Activated CD4-positive, alpha-beta T cell treated with anti-CD3 and anti-CD28 coated beads, Interleukin-2, amount 50 U/mL, for 48 hours (primary cell): ENCODE results near the gene ADGRD2.

Source experiments
- DNase-seq, 2 experiments: peaks; one replicate each; pipeline ENCODE4 v3.0.0-alpha.2; 2020

Gene ADGRD2

DNA sequence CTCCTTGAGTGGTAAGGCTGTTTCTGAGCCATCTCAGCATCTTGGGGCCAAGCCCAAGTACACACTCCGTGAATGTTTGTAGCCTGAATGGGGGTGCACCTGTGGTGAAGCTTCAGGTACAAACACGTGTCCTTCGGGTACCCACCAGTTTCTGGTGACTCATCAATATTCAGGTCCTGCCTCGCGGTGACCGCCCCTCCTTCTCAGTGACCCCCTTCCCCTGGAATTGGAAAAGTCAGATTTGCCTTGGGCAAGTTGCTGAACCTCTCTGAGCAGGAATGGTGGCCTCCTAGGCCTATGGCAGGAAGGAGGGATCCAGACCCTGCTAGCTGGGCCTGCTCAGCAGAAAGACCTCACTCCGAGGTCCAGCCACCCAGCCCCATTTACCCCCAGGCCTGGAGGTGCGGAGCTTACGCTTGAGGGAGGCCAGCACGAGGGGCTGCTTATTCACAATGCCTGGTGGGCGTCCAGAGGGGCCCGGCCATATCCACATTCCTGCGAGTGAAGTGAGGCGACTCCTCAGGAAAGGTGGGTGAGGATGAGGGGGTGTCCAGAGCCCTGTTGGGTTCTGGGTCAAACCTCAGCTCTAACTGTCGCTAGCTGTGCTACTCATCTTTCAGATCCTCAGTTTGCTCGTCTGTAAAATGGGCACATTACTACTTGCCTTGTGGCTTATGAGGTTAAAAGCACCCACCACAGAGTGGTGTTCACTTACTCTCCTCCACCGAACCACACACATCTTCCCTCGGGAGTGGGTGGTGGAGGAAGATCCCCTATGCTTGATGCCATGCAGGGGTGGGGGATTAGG, 7.0 kb downstream of the ADGRD2 start:
- DNase-seq: no peak

DNA sequence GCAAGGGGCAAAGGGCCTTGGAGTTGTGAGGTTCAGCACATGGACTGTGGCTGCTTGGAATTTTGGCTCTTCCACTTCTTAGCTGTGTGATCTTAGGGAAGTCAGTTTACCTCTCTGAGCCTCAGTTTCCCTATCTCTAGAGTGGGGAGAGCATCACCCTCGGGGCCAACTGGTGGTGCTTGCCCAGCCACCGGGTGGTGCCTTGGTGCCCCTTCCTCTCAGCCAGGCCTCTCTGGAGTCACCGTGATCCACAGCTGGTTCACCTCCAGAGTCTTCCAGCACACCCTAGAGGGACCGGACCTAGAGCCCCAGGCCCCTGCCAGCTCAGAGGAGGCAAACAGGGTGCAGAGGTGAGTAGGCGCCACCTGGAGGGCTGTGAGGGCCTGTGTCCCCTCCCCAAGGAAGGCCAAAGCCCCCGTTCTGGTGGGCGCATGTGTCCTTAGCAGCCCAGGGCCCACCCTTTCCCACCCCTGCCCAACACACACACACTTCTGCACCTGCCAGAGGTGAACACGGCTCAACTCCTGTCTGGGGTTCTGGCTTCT, 7.7 kb downstream of the ADGRD2 start:
- DNase-seq: no peak

DNA sequence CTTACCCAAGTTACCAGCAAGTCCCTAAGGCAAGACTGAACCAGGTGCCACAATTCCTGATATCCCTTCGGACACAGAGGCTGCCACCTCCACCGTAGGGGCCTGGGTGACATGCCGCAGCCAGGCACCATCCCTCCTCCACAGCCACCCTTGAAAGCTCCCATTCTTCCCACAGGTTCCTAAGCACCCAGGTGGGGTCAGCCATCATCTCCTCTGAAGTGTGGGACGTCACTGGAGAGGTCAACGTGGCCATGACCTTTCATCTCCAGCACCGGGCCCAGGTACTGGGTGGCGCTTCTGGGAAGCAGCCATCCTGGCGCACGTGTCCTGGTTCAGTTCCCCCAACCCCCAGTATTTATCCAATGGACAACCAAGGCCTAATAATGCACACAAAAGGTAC, 8.2 kb downstream of the ADGRD2 start:
- DNase-seq: no peak

DNA sequence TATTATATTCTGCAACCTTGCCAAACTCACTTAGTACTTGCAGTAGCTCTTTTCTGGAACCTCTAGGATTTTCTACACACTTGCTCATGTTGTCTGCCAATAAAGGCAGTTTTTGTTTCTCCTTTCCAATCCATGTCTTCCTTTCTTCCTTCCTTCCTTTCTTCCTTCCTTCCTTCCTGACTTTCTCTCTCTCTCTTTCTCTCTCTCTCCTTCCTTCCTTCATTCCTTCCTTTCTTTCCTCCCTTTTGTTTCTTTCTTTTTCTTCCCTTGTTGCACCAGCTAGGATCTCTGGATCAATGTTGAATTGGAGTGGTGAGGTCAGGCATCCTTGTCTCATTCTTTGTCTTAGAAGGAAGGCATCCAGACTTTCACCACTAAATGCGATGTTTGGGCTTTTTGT, 12.5 kb downstream of the ADGRD2 start:
- DNase-seq: no peak

DNA sequence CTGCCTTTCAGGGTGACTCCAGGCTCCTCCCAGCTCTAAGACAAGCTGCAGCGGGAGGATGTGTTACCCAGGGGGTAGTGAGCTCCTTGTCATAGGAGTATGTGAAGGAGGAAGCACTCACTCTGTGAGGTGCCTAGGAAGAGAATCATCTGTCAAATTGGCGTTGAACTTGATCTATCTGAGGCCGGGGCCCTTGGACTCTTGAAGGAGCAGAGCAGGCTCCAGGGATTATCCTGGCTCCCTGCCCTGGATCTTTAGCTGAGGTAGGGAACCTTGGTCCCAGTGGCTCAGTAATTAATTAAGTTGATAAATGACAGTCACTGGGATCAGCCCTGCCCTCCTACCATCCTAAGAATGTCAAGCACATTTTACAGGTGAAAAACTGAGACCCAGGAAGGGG, 15.5 kb downstream of the ADGRD2 start:
- no peak for DNase-seq

DNA sequence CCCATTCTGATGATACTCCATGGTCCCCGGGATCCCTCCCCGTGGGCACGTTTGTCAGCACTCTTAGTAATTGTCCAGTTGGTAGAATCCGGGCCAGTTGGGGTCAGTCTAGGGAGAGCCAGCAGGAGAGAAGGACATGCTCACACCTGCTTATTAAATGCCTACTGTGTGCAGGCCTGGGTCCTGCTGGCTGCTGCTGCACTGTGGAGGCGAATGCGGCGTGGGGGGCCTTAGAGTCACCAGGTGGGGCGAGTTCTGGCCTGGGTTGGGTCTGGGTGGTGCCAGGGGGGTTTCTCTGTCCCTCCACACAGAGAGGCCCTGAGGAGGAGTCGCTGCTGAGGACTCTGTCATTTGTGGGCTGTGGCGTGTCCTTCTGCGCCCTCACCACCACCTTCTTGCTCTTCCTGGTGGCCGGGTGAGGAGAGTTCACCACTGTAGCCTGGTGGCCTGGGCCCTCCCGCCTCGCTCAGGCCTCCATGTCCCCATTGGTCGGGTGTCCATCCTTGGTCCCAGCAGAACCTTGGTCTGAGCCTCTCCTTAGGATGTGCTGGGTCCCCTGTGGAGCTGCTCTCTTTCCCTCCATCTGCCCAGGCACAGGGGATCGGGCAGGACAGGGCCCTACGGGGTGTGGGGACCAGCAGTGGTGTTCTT, 17.3 kb downstream of the ADGRD2 start:
- DNase-seq: no peak

DNA sequence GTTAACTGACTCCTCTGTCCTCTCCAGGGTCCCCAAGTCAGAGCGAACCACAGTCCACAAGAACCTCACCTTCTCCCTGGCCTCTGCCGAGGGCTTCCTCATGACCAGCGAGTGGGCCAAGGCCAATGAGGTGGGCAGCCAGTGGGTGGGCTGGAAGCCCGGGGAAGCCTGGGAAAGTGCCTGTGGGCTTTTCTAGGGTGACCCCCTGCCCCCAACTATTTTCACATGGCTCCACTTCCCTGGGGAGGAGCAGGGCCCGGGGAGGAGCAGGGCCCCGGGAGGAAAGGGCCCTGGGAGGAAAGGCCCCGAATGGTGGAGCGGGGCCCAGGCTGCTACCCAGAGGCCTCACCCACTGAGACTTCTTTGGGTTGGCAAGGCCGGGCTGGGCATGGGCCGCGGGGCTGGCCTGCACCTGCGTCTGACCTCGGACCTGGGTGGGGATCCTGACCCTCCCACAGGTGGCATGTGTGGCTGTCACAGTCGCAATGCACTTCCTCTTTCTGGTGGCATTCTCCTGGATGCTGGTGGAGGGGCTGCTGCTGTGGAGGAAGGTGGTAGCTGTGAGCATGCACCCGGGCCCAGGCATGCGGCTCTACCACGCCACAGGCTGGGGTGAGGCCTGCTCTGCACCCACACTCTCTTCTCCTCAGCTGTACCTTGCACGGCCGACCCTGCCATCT, 17.9 kb downstream of the ADGRD2 start:
- DNase-seq: no peak

DNA sequence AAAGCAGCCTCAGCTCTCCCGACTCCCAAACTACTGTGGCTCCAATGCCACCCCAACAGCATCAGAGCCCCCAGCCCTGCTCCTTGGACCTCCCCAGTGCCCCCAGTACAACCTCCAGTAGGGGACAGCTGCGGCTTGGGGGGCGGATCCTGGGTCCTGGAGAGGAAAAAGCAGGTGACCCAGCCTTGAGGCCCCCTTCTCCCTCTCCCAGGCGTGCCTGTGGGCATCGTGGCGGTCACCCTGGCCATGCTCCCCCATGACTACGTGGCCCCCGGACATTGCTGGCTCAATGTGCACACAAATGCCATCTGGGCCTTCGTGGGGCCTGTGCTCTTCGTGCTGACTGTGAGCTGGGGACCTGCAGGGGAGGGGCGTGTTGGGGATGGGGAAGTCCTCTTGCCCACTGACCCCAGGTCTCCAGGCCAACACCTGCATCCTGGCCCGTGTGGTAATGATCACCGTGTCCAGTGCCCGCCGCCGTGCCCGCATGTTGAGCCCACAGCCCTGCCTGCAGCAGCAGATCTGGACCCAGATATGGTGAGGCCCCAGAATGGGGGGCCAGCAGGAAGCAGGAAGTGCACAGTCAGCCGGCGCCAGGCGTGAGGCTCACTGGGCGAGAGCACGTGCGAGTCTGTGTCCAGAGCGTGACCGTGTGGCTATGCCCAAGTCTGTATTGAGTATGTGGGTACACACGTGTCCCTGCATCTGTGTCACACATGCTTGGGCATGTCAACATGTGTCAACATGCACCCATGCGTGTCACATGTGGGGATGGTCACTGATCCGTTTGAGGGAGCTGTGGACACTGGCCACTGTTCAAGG, 19.0 kb downstream of the ADGRD2 start:
- no peak for DNase-seq

DNA sequence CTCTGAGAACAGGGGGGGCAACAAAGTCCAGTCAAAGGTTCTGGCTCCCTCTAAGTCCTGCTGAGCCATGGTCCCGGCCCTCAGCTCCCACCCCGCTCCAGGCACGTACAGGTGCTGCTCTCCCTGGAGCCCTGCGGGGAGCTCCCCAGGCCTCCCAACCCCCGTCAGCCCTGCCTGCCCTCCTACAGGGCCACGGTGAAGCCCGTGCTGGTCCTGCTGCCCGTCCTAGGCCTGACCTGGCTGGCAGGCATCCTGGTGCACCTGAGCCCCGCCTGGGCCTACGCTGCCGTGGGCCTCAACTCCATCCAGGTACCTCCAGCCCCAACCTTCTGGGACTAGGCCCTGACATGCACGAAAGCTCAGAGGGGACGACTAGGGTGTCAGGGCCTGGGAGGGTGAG, 20.1 kb downstream of the ADGRD2 start:
- DNase-seq: no peak

DNA sequence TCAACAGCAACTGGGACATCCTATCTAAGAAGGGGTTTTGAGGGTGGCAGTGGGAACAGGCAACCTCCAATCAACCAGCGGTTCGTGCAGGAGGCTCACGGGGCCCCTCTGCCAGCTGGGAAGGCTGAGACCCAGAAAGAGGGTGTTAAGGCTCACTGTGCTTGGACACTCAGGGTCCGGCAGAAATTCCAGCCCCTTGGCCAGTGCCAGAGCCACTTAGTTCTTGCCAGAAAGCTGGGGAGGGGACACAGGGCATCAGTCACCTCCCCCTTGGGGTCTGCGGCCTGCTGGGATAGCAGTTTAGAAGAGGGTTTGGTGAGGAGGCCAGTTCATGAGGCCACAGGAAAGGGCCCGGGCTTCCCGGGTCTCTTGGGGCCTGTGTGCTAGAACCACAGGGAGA, 20.5 kb downstream of the ADGRD2 start:
- no peak for DNase-seq

DNA sequence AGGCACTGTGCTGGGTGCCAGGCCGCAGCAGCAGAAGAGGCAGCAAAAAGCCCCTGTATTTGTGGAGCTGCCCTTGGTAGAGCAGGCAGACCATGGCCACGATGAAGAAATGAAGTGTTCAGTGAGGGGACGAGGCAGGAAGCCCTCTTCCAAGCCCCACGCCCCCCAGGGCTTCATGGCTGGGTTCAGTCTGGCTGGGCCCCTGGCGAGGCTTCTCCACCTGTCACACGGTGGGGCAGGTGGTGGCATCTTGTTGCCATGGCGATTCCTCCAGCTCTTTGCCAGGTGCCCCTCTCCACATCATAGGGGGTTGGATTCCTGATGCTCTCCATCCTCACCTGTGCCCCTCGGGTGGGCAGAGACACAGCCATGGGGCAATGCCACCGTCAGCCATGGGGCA, 21.5 kb downstream of the ADGRD2 start:
- DNase-seq: no peak

DNA sequence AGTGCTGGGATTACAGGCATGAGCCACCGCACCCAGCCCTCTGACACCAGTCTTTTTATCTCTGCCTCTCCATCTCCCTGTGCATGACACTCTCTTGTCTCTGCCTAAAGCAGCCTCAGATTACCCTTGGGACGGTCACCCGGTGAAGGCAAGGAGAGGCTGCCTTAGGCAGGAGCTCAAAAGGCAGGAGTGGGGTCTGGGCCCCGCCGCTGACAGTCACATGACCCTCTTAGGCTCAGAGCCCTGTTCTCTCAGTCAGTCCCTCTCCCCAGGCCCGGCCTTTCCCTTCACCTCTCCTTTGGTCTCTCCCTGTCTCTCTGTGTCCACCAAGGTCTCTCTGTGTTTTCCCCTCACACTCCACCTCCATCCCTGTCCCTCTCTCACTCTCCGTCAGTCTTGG, 22.5 kb downstream of the ADGRD2 start:
- no peak for DNase-seq

DNA sequence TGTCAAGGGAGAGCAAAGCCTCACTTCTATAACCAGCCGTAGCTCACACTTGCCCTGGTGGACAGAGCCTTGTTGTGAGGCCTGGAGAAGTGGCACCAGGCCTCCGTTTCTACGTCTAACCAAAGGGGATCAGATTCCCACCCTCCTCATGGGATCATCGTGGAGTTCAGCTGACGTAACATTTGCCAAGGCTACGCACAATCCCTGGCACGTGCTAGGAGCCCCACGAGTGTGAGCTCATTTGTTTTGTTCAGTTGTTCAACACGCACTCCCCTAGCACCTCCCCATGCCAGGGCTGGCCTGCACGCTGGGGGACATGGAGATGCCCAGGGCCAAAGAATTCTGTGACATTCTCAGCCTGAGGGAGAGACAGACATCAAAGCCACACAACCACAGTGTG, 23.1 kb downstream of the ADGRD2 start:
- DNase-seq: no peak

DNA sequence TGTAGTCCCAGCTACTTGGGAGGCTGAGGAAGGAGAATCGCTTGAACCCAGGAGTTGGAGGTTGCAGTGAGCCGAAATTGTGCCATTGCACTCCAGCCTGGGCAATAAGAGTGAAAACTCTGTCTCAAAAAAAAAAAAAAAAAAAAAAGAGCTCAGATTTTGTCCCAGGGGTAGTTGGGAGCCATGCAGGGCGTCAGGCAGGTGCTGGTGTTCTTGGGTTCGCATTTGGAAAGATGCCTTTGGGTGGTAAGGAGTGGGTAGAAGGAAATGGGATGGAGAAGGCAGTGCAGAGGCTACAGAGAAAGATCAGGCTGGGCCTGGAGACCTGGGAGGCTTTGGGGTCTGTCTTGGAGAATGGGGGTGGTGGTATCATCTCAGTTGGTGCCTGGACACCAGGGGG, 23.9 kb downstream of the ADGRD2 start:
- DNase-seq: no peak

DNA sequence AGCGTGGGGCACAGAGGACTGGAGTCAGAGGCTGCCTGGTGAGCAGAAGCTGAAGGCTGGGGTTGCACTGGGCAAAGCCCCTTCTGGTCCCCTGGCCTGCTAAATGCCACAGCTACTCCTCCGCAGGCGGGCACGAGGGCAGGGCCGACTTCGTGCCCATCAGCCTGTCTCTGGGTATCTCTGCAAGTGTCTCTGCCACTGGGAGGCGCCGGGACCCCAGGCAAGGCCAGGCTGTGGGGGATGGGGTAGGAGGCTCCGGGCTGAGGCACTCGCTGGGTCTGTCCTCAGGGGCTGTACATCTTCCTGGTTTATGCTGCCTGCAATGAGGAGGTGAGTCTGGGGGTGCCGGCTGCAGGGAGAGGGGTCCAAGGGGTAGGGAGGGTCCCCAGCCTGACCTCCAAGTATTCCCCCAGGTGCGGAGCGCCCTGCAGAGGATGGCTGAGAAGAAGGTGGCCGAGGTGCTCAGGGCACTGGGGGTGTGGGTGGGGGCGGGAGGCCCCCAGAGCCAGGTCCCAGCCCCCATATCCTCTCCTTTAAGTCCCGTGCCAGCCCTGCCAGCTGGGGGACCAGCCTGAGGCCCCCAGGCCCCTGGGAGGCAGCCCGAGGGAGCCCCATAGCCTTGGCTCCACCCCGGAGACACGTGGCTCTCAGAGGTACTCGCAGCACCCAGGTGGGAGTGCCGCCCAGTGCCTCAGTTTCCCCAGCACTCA, 25.1 kb downstream of the ADGRD2 start:
- DNase-seq: peak in 1 of 2 experiments; percentile 4

DNA sequence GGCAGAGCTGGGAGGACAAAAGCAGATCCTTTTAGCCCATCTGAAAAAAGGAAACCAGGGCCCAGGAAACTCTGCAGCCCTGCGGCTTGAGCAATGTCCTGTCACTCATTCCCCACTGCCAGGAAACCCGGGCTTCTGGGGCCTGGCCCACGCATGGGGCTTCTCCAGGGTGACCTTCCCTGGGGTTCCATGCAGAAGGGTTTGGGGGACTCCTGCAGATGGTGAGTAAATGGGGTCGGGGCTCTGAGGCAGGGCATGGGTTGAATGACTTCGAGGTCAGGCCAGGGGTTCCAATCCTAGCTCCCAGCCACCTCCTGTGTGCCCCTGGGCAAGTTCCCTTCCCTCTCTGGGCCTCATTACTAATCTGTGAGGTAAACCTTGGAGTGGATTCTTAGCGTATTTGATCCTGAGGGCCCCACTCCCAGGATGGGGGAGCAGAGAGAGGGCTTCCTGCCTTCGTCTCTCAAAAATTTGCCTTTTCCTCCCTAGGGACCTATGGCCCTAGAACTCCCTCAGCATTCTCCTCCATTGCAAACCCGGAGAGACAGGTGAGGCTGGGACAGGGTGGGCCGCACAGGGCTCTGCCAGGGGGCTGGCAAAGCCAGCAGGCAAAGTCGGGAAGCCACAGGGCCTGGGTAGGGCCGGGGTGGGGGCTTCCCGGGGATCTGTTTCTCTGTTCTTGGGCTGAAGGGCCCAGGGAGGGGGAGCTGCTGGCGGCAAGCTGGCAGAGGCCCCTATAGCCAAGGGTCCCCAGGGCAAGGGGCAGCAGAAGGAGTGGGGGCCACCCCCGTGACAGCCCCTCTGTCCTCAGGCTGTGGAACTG, 25.8 kb downstream of the ADGRD2 start:
- DNase-seq: no peak

DNA sequence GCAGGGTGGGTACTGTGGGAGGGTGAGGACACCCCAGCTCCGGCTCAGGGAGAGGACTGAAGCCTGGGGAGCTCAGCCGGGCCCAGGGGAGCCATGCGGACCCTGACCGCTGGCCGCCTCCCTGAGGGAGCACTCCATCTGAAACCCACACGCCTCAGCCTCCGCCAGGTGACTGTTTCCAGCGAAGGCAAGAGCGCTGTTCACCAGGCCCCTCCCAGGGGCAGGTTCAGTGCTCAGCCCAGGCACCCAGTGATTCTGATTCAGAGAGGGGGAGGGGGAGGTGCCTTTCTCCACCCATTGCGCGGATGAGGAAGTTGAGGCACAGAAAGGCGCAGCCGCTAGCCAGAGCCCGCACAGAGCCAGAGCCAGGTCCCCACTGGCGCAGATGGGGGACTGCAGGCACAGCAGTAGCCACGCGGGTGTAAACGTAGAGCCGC, 27.0 kb downstream of the ADGRD2 start:
- no peak for DNase-seq

DNA sequence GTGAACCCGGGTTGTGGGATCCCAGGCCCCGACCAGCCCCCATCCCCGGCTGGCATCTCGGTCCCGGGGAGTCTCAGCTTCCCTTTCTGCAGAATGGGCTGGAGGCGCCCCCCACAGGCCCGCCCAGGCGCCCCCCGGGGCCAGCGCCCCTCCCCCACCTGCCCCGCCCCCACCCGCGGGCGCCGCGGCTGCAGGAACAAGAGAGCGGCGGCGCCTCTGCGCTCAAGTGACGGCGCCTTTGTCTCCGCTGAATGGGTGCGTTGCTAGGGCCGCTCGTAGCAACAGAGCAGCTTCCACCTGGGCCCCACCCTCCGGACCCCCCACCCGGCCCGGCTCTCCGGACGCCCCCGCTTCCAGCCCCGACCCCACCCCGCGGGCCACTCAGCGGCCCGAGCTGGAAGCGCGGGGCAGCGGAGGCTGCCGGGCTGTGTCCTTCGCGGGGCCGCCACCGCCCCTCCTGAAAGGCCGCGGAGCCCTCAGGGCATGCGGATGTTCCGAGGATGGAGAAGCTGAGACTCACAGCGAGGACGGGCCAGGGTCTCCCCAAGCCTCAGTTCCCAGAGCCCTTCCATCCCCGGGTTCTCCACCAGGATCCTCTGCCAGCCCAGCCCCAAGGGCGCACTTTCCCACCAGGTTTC, 27.5 kb downstream of the ADGRD2 start:
- no peak for DNase-seq

DNA sequence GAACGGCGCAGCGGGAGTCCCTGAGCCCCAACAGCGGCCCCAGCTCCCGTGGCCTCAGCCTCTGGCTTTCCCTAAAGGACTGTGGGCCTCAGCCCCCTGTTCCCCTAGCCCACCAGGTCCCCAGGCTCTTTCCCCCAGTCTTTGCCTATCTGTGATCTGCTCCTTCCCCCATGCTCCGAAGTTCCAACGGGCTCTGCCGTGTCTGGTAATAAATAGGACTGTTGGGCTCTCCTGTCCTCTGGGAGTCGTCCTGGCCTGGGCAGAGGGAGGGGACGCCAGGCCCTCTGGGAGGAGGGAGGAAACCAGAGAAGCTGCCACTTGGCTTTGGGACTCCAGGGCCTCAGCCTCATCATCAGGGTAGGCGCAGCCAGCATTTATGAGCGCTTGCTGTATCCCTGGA, 28.1 kb downstream of the ADGRD2 start:
- DNase-seq: no peak

DNA sequence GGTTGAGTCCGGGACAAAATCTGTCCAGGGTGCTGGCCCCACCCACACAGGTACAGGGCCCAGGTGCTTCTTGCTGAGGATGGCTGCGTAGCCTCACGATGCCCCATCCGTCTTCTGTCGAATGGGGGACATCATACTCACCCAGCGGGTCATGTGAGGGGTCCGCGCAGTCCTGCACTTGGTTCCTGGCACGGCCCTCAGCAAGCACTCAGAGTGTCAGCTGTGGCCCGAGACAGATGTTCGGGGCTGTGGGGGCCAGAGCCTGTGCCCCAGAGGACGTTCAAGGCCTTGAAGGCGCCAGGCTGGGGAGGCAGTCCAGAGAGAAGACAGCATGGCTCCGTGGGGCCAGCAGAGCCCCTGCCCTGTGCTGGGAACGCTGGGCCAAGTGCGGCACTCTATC, 29.1 kb downstream of the ADGRD2 start:
- DNase-seq: no peak
